HepG2 (cell line): ENCODE results near the gene MTA1. TPM values are rescaled to one million over a fixed set of nuclear protein-coding genes. Genes with fewer than 3 reads are reported as not detected.

ENCODE experiments used
- ARNT2 ChIP-seq: sonication (generic); formaldehyde crosslinking; IDR thresholded peaks from 2 replicates; pipeline ENCODE4 v1.8.0; 2022; ENCODE audit warnings: mild to moderate bottlenecking, low read depth, missing genetic modification reagents, moderate library complexity
- GPN1 ChIP-seq: sonication (generic); formaldehyde crosslinking; IDR thresholded peaks from 2 replicates; pipeline ENCODE4 v1.5.1; 2020; ENCODE audit warnings: missing genetic modification reagents, borderline replicate concordance
- HNRNPK ChIP-seq: fragments of 200-400 bp; formaldehyde crosslinking; IDR thresholded peaks from 2 replicates; pipeline ENCODE4 v1.6.1; 2018; ENCODE audit warnings: low read length, low read depth, moderate library complexity, mild to moderate bottlenecking; ENCODE audit not compliant: poor library complexity, severe bottlenecking
- MEIS2 ChIP-seq: sonication (generic); formaldehyde crosslinking; IDR thresholded peaks from 2 replicates; pipeline ENCODE4 v1.9.0; 2021; ENCODE audit warnings: mild to moderate bottlenecking, missing genetic modification reagents
- PHF20 ChIP-seq: sonication (generic); formaldehyde crosslinking; IDR thresholded peaks from 2 replicates; pipeline ENCODE4 v1.5.0; 2020; ENCODE audit warnings: mild to moderate bottlenecking, missing genetic modification reagents
- SYNCRIP ChIP-seq: fragments of 200-400 bp; formaldehyde crosslinking; IDR thresholded peaks from 2 replicates; pipeline ENCODE4 v1.6.1; 2018; ENCODE audit warnings: mild to moderate bottlenecking, low read depth, low read length; ENCODE audit not compliant: insufficient read depth
- polyA plus RNA-seq, 8 experiments: library from polyadenylated mRNA; depleted of rRNA in 3 of 8; stranded (reverse) in 7 of 8; unstranded in 1 of 8; fragments of >200 nt; fragmentation: Illumina TruSeq in 4 of 8; extraction: Trizol in 4 of 8; gene quantifications; 2 replicates each; pipeline versions ENCODE4 v1.2.1 to v1.2.3, GENCODE V29; 2011 to 2016; ENCODE audit warnings: low read depth in 4 of 8, missing spikeins in 1 of 8, mixed read lengths in 1 of 8; ENCODE audit not compliant: insufficient read depth in 1 of 8
- total RNA-seq, 5 experiments: library from RNA; depleted of rRNA; stranded (reverse); fragments of >200 nt; fragmentation: Illumina TruSeq; extraction: Trizol; gene quantifications; 2 replicates each; pipeline ENCODE4 v1.2.3, GENCODE V29; 2016; ENCODE audit warnings: low read depth in 1 of 5
- TF ChIP-seq, protein P1 (sequence below): IDR thresholded peaks from 2 replicates; pipeline ENCODE4 v1.6.1; 2016; ENCODE audit warnings: control low read depth
- TF ChIP-seq, protein P2 (sequence below): sonication (generic); formaldehyde crosslinking; IDR thresholded peaks from 2 replicates; pipeline ENCODE4 v1.5.0; 2020; ENCODE audit warnings: mild to moderate bottlenecking, missing genetic modification reagents
- TF ChIP-seq, protein P3 (sequence below), 2 experiments: sonication (generic) in 1 of 2; formaldehyde crosslinking in 1 of 2; IDR thresholded peaks; 2 replicates each; pipeline versions ENCODE4 v1.4.0 to v1.6.1; 2018 to 2020; ENCODE audit warnings: missing genetic modification reagents in 2 of 2, borderline replicate concordance in 1 of 2, low read depth in 1 of 2, mild to moderate bottlenecking in 1 of 2, missing biosample characterization in 1 of 2
- TF ChIP-seq, protein P4 (sequence below): sonication (generic); formaldehyde crosslinking; IDR thresholded peaks from 2 replicates; pipeline ENCODE4 v1.5.0; 2020; ENCODE audit warnings: mild to moderate bottlenecking, missing genetic modification reagents
- TF ChIP-seq, protein P5 (sequence below): sonication (generic); formaldehyde crosslinking; IDR thresholded peaks from 2 replicates; pipeline ENCODE4 v1.8.1; 2022; ENCODE audit warnings: mild to moderate bottlenecking, missing genetic modification reagents
- TF ChIP-seq, protein P6 (sequence below): sonication (generic); formaldehyde crosslinking; IDR thresholded peaks from 2 replicates; pipeline ENCODE4 v1.5.0; 2020; ENCODE audit warnings: mild to moderate bottlenecking, missing genetic modification reagents, moderate library complexity
- TF ChIP-seq, protein P7 (sequence below): sonication (generic); formaldehyde crosslinking; IDR thresholded peaks from 2 replicates; pipeline ENCODE4 v1.4.0; 2020; ENCODE audit warnings: mild to moderate bottlenecking, missing genetic modification reagents, borderline replicate concordance

The MTA1 gene
- total and polyA plus RNA-seq, 2 of the 13 experiments (the other 11 are each of a cell fraction or from before 2014, with no cell fraction given): 35.2 to 85.8 TPM

DNA sequence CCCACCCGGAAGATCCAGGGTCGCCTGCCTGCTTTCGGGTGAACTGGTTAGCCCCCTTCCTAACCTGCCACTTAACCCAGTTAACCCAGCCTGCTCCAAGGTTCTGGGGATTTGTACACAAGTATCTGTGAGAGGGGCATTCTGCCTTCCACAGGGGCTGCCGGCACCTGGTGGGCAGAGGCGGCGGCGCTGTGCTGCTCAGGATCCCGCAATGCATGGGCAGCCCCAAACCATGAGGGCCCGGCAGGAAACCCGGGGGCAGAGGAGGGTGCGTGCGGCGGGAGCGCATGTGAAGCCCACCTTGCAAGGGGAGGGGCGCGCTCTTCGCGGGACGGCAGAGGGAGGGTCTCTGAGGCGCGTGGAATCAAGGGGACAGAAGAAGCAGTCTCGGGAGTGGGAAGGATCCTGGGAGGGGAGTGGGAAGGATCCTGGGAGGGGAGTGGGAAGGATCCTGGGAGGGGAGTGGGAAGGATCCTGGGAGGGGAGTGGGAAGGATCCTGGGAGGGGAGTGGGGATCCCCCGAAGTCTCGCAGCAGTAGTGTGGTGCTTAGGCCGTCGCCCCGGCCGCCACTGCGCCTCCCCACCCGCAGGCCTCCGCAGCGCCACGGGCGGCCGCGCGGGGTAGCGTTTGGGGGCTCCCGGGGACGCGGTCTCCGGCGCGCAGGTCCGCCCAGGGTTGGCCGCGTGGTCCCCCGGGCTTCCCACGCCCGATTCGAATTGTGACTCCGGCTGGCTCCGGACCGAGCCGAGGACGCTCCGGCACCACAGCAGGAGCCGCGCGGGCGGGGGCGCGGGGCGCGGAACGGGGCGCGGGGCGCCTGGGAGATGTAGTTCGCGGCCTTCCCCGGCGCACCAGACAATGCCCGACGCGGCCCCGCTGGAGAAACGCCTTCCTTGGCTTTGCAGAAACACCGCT, 4.9 kb upstream of the MTA1 start (continued):
- TF ChIP-seq, protein P1, sequence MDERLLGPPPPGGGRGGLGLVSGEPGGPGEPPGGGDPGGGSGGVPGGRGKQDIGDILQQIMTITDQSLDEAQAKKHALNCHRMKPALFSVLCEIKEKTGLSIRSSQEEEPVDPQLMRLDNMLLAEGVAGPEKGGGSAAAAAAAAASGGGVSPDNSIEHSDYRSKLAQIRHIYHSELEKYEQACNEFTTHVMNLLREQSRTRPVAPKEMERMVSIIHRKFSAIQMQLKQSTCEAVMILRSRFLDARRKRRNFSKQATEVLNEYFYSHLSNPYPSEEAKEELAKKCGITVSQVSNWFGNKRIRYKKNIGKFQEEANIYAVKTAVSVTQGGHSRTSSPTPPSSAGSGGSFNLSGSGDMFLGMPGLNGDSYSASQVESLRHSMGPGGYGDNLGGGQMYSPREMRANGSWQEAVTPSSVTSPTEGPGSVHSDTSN (CRISPR knock-in tag): no peak
- TF ChIP-seq HNRNPK (peak; percentile 79), GPN1 (CRISPR knock-in tag) (no peak), SYNCRIP (no peak), PHF20 (CRISPR knock-in tag) (peak; percentile 32; the same call in 1 of the 2 replicates), MEIS2 (0 out of 2 replicates have a peak, but pooled peaks have one; percentile 36), ARNT2 (CRISPR knock-in tag) (no peak)
- TF ChIP-seq, protein P2, sequence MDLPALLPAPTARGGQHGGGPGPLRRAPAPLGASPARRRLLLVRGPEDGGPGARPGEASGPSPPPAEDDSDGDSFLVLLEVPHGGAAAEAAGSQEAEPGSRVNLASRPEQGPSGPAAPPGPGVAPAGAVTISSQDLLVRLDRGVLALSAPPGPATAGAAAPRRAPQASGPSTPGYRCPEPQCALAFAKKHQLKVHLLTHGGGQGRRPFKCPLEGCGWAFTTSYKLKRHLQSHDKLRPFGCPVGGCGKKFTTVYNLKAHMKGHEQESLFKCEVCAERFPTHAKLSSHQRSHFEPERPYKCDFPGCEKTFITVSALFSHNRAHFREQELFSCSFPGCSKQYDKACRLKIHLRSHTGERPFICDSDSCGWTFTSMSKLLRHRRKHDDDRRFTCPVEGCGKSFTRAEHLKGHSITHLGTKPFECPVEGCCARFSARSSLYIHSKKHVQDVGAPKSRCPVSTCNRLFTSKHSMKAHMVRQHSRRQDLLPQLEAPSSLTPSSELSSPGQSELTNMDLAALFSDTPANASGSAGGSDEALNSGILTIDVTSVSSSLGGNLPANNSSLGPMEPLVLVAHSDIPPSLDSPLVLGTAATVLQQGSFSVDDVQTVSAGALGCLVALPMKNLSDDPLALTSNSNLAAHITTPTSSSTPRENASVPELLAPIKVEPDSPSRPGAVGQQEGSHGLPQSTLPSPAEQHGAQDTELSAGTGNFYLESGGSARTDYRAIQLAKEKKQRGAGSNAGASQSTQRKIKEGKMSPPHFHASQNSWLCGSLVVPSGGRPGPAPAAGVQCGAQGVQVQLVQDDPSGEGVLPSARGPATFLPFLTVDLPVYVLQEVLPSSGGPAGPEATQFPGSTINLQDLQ (CRISPR knock-in tag): no peak
- TF ChIP-seq, protein P3, sequence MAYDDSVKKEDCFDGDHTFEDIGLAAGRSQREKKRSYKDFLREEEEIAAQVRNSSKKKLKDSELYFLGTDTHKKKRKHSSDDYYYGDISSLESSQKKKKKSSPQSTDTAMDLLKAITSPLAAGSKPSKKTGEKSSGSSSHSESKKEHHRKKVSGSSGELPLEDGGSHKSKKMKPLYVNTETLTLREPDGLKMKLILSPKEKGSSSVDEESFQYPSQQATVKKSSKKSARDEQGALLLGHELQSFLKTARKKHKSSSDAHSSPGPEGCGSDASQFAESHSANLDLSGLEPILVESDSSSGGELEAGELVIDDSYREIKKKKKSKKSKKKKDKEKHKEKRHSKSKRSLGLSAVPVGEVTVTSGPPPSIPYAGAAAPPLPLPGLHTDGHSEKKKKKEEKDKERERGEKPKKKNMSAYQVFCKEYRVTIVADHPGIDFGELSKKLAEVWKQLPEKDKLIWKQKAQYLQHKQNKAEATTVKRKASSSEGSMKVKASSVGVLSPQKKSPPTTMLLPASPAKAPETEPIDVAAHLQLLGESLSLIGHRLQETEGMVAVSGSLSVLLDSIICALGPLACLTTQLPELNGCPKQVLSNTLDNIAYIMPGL (CRISPR knock-in tag; IDR thresholded peaks at IDR 0.05; ENCODE audit: borderline replicate concordance in 1 of 2, low read depth in 1 of 2): peak; percentile 60 to 62; a peak in 3 of 4 replicates
- TF ChIP-seq, protein P4, sequence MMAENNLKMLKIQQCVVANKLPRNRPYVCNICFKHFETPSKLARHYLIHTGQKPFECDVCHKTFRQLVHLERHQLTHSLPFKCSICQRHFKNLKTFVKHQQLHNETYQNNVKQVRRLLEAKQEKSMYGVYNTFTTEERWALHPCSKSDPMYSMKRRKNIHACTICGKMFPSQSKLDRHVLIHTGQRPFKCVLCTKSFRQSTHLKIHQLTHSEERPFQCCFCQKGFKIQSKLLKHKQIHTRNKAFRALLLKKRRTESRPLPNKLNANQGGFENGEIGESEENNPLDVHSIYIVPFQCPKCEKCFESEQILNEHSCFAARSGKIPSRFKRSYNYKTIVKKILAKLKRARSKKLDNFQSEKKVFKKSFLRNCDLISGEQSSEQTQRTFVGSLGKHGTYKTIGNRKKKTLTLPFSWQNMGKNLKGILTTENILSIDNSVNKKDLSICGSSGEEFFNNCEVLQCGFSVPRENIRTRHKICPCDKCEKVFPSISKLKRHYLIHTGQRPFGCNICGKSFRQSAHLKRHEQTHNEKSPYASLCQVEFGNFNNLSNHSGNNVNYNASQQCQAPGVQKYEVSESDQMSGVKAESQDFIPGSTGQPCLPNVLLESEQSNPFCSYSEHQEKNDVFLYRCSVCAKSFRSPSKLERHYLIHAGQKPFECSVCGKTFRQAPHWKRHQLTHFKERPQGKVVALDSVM: no peak
- TF ChIP-seq, protein P5, sequence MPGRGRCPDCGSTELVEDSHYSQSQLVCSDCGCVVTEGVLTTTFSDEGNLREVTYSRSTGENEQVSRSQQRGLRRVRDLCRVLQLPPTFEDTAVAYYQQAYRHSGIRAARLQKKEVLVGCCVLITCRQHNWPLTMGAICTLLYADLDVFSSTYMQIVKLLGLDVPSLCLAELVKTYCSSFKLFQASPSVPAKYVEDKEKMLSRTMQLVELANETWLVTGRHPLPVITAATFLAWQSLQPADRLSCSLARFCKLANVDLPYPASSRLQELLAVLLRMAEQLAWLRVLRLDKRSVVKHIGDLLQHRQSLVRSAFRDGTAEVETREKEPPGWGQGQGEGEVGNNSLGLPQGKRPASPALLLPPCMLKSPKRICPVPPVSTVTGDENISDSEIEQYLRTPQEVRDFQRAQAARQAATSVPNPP (CRISPR knock-in tag): 0 out of 2 replicates have a peak, but pooled peaks have one; percentile 43
- TF ChIP-seq, protein P6, sequence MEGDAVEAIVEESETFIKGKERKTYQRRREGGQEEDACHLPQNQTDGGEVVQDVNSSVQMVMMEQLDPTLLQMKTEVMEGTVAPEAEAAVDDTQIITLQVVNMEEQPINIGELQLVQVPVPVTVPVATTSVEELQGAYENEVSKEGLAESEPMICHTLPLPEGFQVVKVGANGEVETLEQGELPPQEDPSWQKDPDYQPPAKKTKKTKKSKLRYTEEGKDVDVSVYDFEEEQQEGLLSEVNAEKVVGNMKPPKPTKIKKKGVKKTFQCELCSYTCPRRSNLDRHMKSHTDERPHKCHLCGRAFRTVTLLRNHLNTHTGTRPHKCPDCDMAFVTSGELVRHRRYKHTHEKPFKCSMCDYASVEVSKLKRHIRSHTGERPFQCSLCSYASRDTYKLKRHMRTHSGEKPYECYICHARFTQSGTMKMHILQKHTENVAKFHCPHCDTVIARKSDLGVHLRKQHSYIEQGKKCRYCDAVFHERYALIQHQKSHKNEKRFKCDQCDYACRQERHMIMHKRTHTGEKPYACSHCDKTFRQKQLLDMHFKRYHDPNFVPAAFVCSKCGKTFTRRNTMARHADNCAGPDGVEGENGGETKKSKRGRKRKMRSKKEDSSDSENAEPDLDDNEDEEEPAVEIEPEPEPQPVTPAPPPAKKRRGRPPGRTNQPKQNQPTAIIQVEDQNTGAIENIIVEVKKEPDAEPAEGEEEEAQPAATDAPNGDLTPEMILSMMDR (CRISPR knock-in tag): peak; percentile 54; the same call in 1 of the 2 replicates
- TF ChIP-seq, protein P7, sequence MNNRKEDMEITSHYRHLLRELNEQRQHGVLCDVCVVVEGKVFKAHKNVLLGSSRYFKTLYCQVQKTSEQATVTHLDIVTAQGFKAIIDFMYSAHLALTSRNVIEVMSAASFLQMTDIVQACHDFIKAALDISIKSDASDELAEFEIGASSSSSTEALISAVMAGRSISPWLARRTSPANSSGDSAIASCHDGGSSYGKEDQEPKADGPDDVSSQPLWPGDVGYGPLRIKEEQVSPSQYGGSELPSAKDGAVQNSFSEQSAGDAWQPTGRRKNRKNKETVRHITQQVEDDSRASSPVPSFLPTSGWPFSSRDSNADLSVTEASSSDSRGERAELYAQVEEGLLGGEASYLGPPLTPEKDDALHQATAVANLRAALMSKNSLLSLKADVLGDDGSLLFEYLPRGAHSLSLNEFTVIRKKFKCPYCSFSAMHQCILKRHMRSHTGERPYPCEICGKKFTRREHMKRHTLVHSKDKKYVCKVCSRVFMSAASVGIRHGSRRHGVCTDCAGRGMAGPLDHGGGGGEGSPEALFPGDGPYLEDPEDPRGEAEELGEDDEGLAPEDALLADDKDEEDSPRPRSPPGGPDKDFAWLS (CRISPR knock-in tag): no peak
